Uterus (tissue), 2 donors: Measurements from ENCODE around the gene NEDD4L.

ENCODE experiments used
- CTCF ChIP-seq, 4 experiments: fragments of 200-600 bp in 2 of 4; fragments of 450-650 bp in 2 of 4; sonication (generic) in 2 of 4; IDR thresholded peaks; one replicate each; pipeline ENCODE4 v1.5.1; 2016 to 2019; ENCODE audit warnings: antibody characterized with exemption in 4 of 4, mild to moderate bottlenecking in 2 of 4, moderate library complexity in 1 of 4
- POLR2A ChIP-seq, 2 donors: fragments of 450-650 bp; IDR thresholded peaks; one replicate each; pipeline ENCODE4 v1.6.1; 2016; ENCODE audit warnings: antibody characterized with exemption in 2 of 2, mild to moderate bottlenecking in 1 of 2, moderate library complexity in 1 of 2

DNA sequence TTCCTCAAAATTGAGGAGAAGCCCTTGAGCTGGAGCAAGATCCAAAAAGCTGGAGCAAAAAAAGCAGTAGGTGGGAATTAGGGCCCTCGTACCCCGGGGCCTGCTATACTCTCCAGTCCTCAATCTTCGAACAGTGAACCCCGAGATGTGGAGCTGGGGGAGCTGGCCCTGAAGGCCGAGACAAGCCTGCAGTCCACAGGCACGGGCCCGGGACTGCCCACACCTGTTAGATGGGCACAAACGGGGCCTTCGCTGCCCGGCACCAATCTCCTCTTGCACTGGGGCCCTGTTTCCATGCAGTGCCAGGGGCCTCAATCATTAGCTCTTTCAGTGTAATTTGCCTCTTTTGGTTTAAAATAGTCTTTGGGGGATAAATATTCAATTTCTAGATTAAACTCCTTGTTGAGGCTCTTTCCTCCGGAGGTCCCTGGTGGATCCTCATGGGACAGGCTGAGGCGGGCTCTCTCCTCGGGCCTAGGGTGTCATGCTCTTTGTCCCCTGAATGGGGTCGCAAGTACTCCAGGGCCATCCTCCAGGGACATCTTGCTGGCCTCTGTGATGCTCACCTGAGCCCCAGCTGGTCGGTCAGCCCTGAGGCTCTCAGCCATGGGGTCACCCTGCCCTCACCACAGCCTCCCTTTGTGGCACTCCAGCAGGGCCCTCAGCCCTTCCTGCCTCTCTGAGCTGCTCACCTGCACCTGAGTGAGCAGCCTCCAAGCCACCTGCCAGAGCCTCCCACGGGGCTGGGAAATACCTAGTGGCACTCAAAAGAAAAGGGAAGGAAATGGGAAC lies 361.3 kb downstream of the NEDD4L start:
- TF ChIP-seq CTCF (IDR thresholded peaks at IDR 0.05) (no peak), POLR2A (IDR thresholded peaks at IDR 0.05) (no peak)
